ENCODE measurements around the gene SRGAP1.

Gene SRGAP1

GRCh38 chr12:63937378-63938316 is 93.1 kb downstream of the SRGAP1 start:
- no peak for DNase-seq (ENCODE audit: low read depth)

GRCh38 chr12:63940310-63941005 is 96.0 kb downstream of the SRGAP1 start:
- DNase-seq (ENCODE audit: low read depth), result no peak

- DNase-seq (ENCODE audit: low read depth), result no peak
These were observed 96.8 kb downstream of the SRGAP1 start for GRCh38 chr12:63941166-63941800.

GRCh38 chr12:63941879-63942278 is 97.4 kb downstream of the SRGAP1 start:
- no peak for DNase-seq (ENCODE audit: low read depth)

- DNase-seq (ENCODE audit: low read depth), result no peak
These were observed 98.2 kb downstream of the SRGAP1 start for GRCh38 chr12:63942464-63943241.

- DNase-seq (ENCODE audit: low read depth), result no peak
These were observed 99.6 kb downstream of the SRGAP1 start for GRCh38 chr12:63944034-63944579.

- DNase-seq (ENCODE audit: low read depth), result no peak
These were observed 100.2 kb downstream of the SRGAP1 start for GRCh38 chr12:63944586-63945228.

GRCh38 chr12:63945777-63946176 is 101.3 kb downstream of the SRGAP1 start:
- no peak for DNase-seq (ENCODE audit: low read depth)

- DNase-seq (ENCODE audit: low read depth), result no peak
These were observed 103.7 kb downstream of the SRGAP1 start for GRCh38 chr12:63948211-63948610.

- DNase-seq (ENCODE audit: low read depth), result no peak
These were observed 105.4 kb downstream of the SRGAP1 start for GRCh38 chr12:63949902-63950301.

GRCh38 chr12:63952995-63953394 is 108.5 kb downstream of the SRGAP1 start:
- DNase-seq (ENCODE audit: low read depth), result no peak

- DNase-seq (ENCODE audit: low read depth), result no peak
These were observed 111.5 kb downstream of the SRGAP1 start for GRCh38 chr12:63955831-63956666.

GRCh38 chr12:63957496-63957895 is 113.0 kb downstream of the SRGAP1 start:
- DNase-seq (ENCODE audit: low read depth), result no peak

- no peak for DNase-seq (ENCODE audit: low read depth)
These were observed 114.5 kb downstream of the SRGAP1 start for GRCh38 chr12:63958876-63959580.

- DNase-seq (ENCODE audit: low read depth), result no peak
These were observed 116.5 kb downstream of the SRGAP1 start for GRCh38 chr12:63961048-63961447.

GRCh38 chr12:63961543-63961942 is 117.0 kb downstream of the SRGAP1 start:
- DNase-seq (ENCODE audit: low read depth), result no peak

GRCh38 chr12:63963868-63964267 is 119.4 kb downstream of the SRGAP1 start:
- DNase-seq (ENCODE audit: low read depth), result no peak

- DNase-seq (ENCODE audit: low read depth), result no peak
These were observed 119.8 kb downstream of the SRGAP1 start for GRCh38 chr12:63964301-63964700.

GRCh38 chr12:63965936-63966605 is 121.6 kb downstream of the SRGAP1 start:
- no peak for DNase-seq (ENCODE audit: low read depth)

All from stimulated activated CD8-positive, alpha-beta memory T cell treated with anti-CD3 and anti-CD28 coated beads, Interleukin-7, amount 100 ng/mL, for 24 hours (primary cell).